T1000 (cell line): ENCODE measurements around the gene DARS1.
"Not testable (repeated sequence)": the region's sequence is repeated elsewhere in the genome, so short reads cannot be mapped to it uniquely, and the experiment has no call there.

Experiments
- DNase-seq: peaks from one replicate; lab custom pipeline; 2025; ENCODE audit warnings: mixed read lengths; lab: John Stamatoyannopoulos, UW

The DARS1 gene

GRCh38 chr2:135945526-135945925 lies 39.9 kb downstream of the DARS1 start:
- DNase-seq: no peak

GRCh38 chr2:135944625-135945024 lies 40.8 kb downstream of the DARS1 start:
- no peak for DNase-seq

DNA sequence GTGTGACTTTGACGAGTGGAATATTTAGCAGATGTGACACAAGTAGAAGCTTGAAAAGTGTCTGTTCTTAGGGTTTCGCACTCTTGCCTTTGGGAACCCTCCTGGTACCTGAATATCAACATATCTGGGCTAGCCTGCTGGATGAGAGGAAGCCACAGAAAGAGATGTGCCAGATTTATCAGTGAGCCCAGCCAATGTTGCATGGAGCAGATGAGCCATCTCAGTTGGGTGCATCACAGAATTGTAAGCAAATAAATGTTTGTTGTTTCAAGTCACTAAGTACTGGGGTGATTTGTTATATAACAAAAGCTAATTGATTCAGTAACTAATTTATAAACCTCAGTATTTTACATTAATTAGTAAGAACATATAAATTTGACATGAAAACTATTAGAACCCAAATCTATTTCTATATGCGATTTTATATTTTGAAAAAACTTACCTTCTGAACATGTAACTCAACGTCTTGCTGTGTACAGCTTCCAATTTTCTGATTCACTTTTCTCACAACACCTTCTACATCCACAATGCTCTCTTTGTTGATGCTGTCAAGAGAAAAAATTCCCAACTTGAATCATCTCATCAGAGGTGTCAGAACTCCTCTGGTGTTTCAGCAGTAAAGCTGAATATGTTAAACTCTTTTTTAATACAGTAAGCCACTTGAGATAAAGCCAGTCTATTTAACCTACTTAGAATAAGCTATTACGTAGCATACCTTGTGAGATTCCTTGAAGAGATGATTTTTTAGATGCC lies 42.3 kb downstream of the DARS1 start:
- DNase-seq: no peak

- no peak for DNase-seq
These were observed 48.9 kb downstream of the DARS1 start for GRCh38 chr2:135936524-135936923.

DNA sequence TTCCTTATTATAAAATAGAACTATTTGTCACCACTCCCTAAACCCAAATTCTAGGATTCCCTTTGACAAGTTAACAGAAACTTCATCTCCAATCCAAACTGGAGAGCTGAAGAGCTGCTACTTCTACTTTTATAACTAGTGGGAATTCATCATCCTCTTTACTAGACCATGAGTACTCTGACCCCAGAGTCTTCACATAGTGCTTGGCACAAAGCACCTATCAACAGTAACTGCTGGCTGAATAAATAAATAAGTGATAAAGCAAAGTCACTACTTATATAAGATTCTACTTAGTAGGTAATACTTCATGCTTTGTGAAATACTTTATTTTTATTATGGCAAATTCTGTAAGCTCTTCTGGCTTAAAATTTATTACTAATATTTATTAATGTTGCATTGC lies 49.5 kb downstream of the DARS1 start:
- no peak for DNase-seq

GRCh38 chr2:135931776-135932443 lies 53.5 kb downstream of the DARS1 start:
- DNase-seq: no peak

DNA sequence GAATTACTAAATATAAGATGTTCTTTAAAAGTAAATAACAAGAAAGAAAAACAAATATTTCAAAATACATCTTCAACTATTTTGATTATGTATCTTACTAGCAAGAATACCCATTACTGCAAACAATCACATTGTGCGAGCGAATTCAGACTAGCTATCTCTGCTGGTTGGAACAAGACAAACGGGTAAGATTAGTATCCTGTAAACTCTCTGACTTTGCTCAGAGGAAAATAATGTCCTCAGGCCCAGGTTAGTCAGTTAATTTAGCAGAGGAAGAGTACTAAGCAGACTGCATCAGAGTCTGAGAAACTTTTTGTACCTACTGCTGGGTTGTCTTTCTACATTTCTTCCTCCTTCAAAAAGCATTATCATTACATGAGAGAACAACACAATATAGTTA lies 58.8 kb downstream of the DARS1 start:
- DNase-seq: no peak

DNA sequence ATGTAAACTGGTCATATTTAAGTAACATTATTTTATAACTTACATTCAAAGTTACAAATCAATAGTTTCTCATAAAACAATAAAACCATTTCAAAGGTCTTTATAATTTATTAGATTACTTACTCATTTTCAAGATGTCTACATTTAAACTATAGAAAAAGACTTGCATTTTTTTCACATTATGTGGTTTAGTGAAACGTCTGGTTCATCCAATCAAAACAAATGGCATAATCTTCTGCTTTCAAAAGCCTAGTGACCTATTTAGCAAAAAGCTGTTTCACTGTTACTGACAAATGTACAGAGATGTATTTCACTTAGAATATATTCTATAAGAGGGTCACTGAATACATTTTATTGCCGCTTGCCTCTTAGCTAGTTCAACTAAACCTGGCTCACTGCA lies 59.9 kb downstream of the DARS1 start:
- no peak for DNase-seq

- no peak for DNase-seq
These were observed 69.2 kb downstream of the DARS1 start for GRCh38 chr2:135916207-135916606.

DNA sequence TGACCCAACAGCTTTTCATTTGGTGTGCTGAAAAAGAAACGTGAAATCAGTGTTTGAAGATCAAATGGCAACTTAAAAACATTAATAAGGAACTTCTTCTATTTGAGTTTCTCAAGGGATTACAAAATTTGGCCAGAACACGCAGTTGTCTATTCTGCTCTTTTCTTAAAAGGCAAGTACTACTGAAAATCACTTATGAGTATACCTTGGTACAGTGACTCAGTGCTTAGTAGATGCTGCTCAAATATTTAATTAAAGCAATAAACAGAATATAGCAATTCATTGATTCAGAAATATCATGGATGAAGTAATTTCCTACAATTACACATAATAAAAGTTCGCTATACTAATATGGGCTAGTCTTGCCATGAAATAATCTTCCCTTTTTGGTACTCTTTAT lies 70.9 kb downstream of the DARS1 start:
- DNase-seq: no peak

GRCh38 chr2:135913727-135914365 lies 71.6 kb downstream of the DARS1 start:
- no peak for DNase-seq

DNA sequence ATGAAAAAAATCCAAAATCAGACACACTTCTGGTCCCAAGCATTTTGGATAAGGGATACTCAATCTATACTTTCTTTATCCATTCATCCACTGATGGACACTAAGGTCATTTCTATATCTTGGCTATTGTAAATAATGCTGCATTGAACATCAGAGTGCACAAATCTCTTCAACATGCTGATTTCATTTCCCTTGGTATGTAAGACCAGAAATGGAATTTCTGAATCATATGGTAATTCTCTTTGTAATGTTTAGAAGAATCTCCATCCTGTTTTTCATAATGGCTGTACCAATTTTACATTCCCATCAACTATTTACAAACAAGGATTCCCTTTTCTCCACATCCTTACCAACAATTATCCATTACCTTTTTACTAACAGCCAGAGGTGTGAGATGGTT lies 75.5 kb downstream of the DARS1 start:
- DNase-seq: no peak

GRCh38 chr2:135905679-135906078 lies 79.7 kb downstream of the DARS1 start:
- no peak for DNase-seq

- DNase-seq: no peak
These were observed 81.0 kb downstream of the DARS1 start for GRCh38 chr2:135904341-135904989.

GRCh38 chr2:135903650-135904049 lies 81.8 kb downstream of the DARS1 start:
- DNase-seq: no peak

- DNase-seq: no peak
These were observed 85.9 kb downstream of the DARS1 start for GRCh38 chr2:135899567-135899966.

DNA sequence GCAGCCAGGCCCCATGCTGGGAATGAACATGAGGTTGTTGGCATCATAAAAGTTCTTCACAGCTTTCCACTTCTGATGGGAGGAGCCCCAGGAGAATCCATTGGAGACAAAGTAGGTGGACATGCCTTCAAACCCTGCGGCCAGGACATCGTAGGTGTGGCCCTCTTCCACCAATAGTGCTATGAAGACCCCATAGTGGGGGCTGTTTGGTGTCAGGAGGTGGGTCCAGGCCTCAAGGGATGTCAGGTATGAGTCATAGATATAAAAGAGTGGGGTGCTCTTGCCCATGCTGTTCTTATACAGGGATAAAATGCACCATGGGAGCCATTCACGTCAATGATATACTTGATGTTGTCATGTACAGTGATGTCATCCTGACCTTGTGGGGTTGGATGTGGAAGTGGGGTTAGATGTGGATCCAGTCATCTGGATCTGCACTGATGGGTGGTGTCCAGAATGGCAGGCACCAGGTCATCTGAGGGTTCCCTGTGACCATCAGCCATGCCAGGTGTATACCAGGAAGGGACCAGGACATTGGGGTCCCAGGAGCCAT lies 87.1 kb downstream of the DARS1 start:
- no peak for DNase-seq

DNA sequence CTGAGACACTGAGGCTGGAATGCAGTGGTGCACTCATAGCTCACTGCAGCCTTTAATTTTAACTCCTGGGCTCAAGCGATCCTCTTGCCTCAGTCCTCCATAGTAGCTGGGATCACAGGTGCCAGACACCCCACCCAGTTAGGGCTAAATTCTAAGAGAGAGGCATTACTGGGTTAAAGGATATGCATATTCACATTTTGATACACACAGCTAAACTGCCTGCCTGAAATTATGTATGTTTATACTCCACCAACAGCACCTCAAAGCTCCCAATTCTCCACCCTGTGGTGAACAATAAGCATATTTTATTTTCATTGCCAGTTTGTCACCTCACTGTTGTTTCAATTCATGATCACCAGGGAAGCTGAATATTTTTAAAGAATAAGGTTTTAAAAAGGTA lies 90.5 kb downstream of the DARS1 start:
- DNase-seq: no peak

GRCh38 chr2:135893374-135893794 lies 92.0 kb downstream of the DARS1 start:
- DNase-seq: no peak

- DNase-seq: no peak
These were observed 94.6 kb downstream of the DARS1 start for GRCh38 chr2:135890835-135891234.

GRCh38 chr2:135890149-135890548 lies 95.3 kb downstream of the DARS1 start:
- no peak for DNase-seq

DNA sequence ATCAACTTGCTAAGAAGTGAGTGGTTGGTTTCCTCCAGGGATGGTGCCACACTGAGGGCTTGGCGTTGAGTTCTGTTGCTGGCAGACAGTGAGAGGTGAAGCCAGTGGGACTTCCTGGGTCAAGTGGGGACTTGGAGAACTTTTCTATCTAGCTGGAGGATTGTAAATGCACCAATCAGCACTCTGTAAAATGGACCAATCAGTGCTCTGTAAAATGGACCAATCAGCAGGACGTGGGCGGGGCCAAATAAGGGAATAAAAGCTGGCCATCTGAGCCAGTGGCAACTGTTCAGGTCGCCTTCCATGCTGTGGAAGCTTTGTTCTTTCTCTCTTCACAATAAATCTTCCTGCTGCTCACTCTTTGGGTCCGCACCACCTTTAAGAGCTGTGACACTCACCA lies 96.8 kb downstream of the DARS1 start:
- not testable (repeated sequence) for DNase-seq
